B cell (primary cell): Measurements from ENCODE around the gene PPFIA1. TPM values are rescaled to one million over a fixed set of nuclear protein-coding genes. Genes with fewer than 3 reads are reported as not detected.

Experiments
- ATAC-seq: fragments of 200-7000 bp; cut with Tn5 transposase; one replicate; pipeline ENCODE4 v1.10.0; 2021; ENCODE audit warnings: low read depth, mild to moderate bottlenecking, moderate number of reproducible peaks, moderate library complexity
- CTCF ChIA-PET: fragments of 350-600 bp; sonication (Branson Sonifier 250); formaldehyde crosslinking; loops from one replicate; lab custom pipeline; 2021; ENCODE audit warnings: antibody characterized with exemption, inconsistent platforms; lab: Charles Lee
- POLR2A ChIA-PET: fragments of 350-600 bp; sonication (Branson Sonifier 250); formaldehyde crosslinking; loops from one replicate; lab custom pipeline; 2021; ENCODE audit warnings: antibody characterized with exemption; lab: Charles Lee
- DNase-seq: peaks from one replicate; pipeline ENCODE4 v3.0.0; 2013
- H2AFZ ChIP-seq: 2 replicates; pipeline ENCODE4 v1.6.1; 2012; ENCODE audit warnings: mild to moderate bottlenecking, low read depth, low read length; ENCODE audit not compliant: insufficient read depth, poor library complexity, severe bottlenecking
- H3K27ac ChIP-seq, 2 donors: 1 replicate in 1 of 2; 2 replicates in 1 of 2; pipeline ENCODE4 v1.5.1; 2012 to 2013; ENCODE audit warnings: low read length in 2 of 2, mild to moderate bottlenecking in 2 of 2, moderate library complexity in 1 of 2
- H3K27me3 ChIP-seq, 4 experiments: fragments of 200-600 bp in 1 of 4; sonication (generic) in 1 of 4; replicated peaks in 1 of 4; 1 replicate in 2 of 4; 2 replicates in 2 of 4; pipeline versions ENCODE4 v1.6.1 to v1.7.0; 2013 to 2016; ENCODE audit warnings: low read length in 3 of 4, mild to moderate bottlenecking in 2 of 4, mixed read lengths in 1 of 4, moderate library complexity in 1 of 4; ENCODE audit not compliant: insufficient read depth in 4 of 4, control insufficient read depth in 3 of 4; ENCODE audit errors: control extremely low read depth in 1 of 4
- H3K36me3 ChIP-seq, 2 experiments: replicated peaks in 1 of 2; 1 replicate in 1 of 2; 2 replicates in 1 of 2; pipeline versions ENCODE4 v1.6.1 to v1.7.1; 2013; ENCODE audit warnings: low read length in 1 of 2; ENCODE audit not compliant: insufficient read depth in 2 of 2, control insufficient read depth in 1 of 2; ENCODE audit errors: control extremely low read depth in 1 of 2, extremely low read depth in 1 of 2
- H3K4me1 ChIP-seq, 2 donors: fragments of 200-600 bp in 1 of 2; sonication (generic) in 1 of 2; 1 replicate in 1 of 2; 2 replicates in 1 of 2; pipeline versions ENCODE4 v1.5.1 to v1.6.1; 2013 to 2017; ENCODE audit warnings: low read length in 2 of 2; ENCODE audit not compliant: control insufficient read depth in 2 of 2, insufficient read depth in 2 of 2
- H3K4me2 ChIP-seq: replicated peaks from 2 replicates; pipeline ENCODE3; 2012; ENCODE audit warnings: mild to moderate bottlenecking, low read depth, low read length; ENCODE audit not compliant: poor library complexity, severe bottlenecking
- H3K4me3 ChIP-seq, 5 experiments: fragments of 200-600 bp in 1 of 5; sonication (generic) in 1 of 5; 1 replicate in 3 of 5; 2 replicates in 2 of 5; pipeline versions ENCODE4 v1.5.1 to v1.7.0; 2011 to 2016; ENCODE audit warnings: low read length in 4 of 5, mild to moderate bottlenecking in 4 of 5, low read depth in 2 of 5, control low read depth in 1 of 5, moderate library complexity in 1 of 5; ENCODE audit not compliant: insufficient read depth in 1 of 5; ENCODE audit errors: control extremely low read depth in 1 of 5, extremely low read depth in 1 of 5
- H3K79me2 ChIP-seq: fragments of 200-600 bp; sonication (generic); one replicate; pipeline ENCODE4 v1.6.0; 2016; ENCODE audit warnings: low read length; ENCODE audit not compliant: control insufficient read depth, insufficient read depth
- H3K9ac ChIP-seq: fragments of 200-600 bp; sonication (generic); 2 replicates; pipeline ENCODE4 v1.6.1; 2017; ENCODE audit warnings: mild to moderate bottlenecking, low read length, moderate library complexity
- H3K9me3 ChIP-seq, 3 donors: one replicate each; pipeline versions ENCODE4 v1.6.1 to v1.7.1; 2013; ENCODE audit warnings: low read length in 2 of 3; ENCODE audit not compliant: control insufficient read depth in 2 of 3, insufficient read depth in 1 of 3; ENCODE audit errors: control extremely low read depth in 1 of 3
- H4K20me1 ChIP-seq: 2 replicates; pipeline ENCODE4 v1.6.0; 2012; ENCODE audit warnings: mild to moderate bottlenecking, low read length; ENCODE audit not compliant: insufficient read depth, control insufficient read depth, poor library complexity, severe bottlenecking
- H3K27ac Mint-ChIP-seq: one replicate; pipeline ENCODE4 v1.8.0; 2021; ENCODE audit warnings: mixed read lengths
- H3K27me3 Mint-ChIP-seq: one replicate; pipeline ENCODE4 v1.8.0; 2021; ENCODE audit warnings: mixed read lengths
- H3K4me1 Mint-ChIP-seq: one replicate; pipeline ENCODE4 v1.8.0; 2021; ENCODE audit warnings: mixed read lengths
- H3K4me3 Mint-ChIP-seq: one replicate; pipeline ENCODE4 v1.8.0; 2021; ENCODE audit warnings: mixed read lengths
- H3K9me3 Mint-ChIP-seq: one replicate; pipeline ENCODE4 v1.8.0; 2022; ENCODE audit warnings: mixed read lengths; ENCODE audit not compliant: insufficient read depth
- CTCF ChIP-seq: fragments of 200-600 bp; IDR thresholded peaks from one replicate; pipeline ENCODE4 v1.8.0; 2022; ENCODE audit warnings: antibody characterized with exemption, mild to moderate bottlenecking
- EZH2 ChIP-seq: IDR thresholded peaks from 2 replicates; pipeline ENCODE4 v1.6.1; 2012; ENCODE audit warnings: borderline replicate concordance, low read depth, mild to moderate bottlenecking, moderate library complexity, low read length; ENCODE audit not compliant: insufficient read depth, poor library complexity, severe bottlenecking
- WGBS: methylation state at CpG from one replicate; pipeline ENCODE4 v1.1.5; 2013; ENCODE audit warnings: missing lambda C conversion rate; ENCODE audit not compliant: insufficient coverage; 5-methylcytosine and 5-hydroxymethylcytosine counted together
- intact Hi-C: fragments of 100-400 bp; cut with micrococcal nuclease; formaldehyde crosslinking; loops from one replicate; pipeline ENCODE4 v1.10.0; 2022
- polyA plus RNA-seq: library from polyadenylated mRNA; depleted of rRNA; stranded (reverse); fragments of >200 nt; gene quantifications from 2 replicates; pipeline ENCODE4 v1.2.3, GENCODE V29; 2012
- total RNA-seq, 2 donors: library from RNA; stranded (reverse); fragments of 120-200 nt in 1 of 2; gene quantifications; 1 replicate in 1 of 2; 2 replicates in 1 of 2; pipeline versions ENCODE4 v1.2.3 to v1.2.4, GENCODE V29; 2013 to 2022

PPFIA1 gene
- total and polyA plus RNA-seq, 2 donors (not counting 1 experiment from before 2014, with no cell fraction given) = 21.8 to 70.4 TPM

DNA sequence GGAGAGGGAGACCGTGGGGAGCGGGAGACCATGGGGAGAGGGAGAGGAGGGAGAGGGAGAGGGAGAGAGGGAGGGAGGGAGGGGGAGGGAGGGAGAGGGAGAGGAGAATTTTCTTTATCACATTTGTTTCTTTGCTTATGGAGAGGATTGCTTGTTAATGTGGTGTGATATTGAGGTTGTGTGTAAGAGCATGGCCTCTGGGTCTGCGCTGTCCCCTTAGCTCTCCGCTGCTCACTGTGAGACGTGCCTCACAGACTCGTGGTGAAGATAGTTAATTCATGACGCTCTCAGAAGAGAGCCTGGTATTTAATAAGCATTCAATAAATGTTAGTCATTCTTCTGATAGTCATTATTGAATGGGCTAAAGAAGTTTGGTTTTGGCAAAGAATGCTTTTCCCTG is 26.2 kb downstream of the PPFIA1 start:
- intact Hi-C loops = no loop called here
- H3K4me3 ChIP-seq = no peak overlapping the region
- WGBS = 93% methylated on average over 3 of the region's 7 CpGs
- POLR2A ChIA-PET = no interaction called here
- peaks cover 3 to 22% of the 10 kb centered on the region in 2 experiments for H3K36me3 ChIP-seq
- H4K20me1 ChIP-seq = peaks cover 47% of the 10 kb centered on the region
- no peaks in the 10 kb centered on the region for H3K4me1 ChIP-seq
- no peak overlapping the region for H3K4me2 ChIP-seq
- H3K79me2 ChIP-seq = peaks cover 53% of the 10 kb centered on the region
- TF ChIP-seq CTCF (no peak), EZH2 (no peak)
- Mint-ChIP-seq H3K27ac (no peak overlapping the region), H3K4me1 (no peaks in the 10 kb centered on the region), H3K4me3 (no peak overlapping the region), H3K9me3 (no peaks in the 10 kb centered on the region), H3K27me3 (no peaks in the 10 kb centered on the region)
- no peak for ATAC-seq
- CTCF ChIA-PET = no interaction called here
- no peak overlapping the region for H3K27ac ChIP-seq
- no peak overlapping the region for H2AFZ ChIP-seq
- H3K27me3 ChIP-seq = no peaks in the 10 kb centered on the region
- H3K9ac ChIP-seq = no peak overlapping the region
- H3K9me3 ChIP-seq = no peaks in the 10 kb centered on the region
- DNase-seq = no peak

GRCh38 chr11:70297341-70297740 is 26.9 kb downstream of the PPFIA1 start:
- H4K20me1 ChIP-seq = peaks cover 48% of the 10 kb centered on the region
- intact Hi-C loops = no loop called here
- no peak overlapping the region for H3K27ac ChIP-seq
- H3K4me3 ChIP-seq = no peak overlapping the region
- H3K79me2 ChIP-seq = peaks cover 55% of the 10 kb centered on the region
- H3K9ac ChIP-seq = no peak overlapping the region
- TF ChIP-seq CTCF (no peak), EZH2 (no peak)
- H2AFZ ChIP-seq = no peak overlapping the region
- ChIA-PET CTCF (no interaction called here), POLR2A (no interaction called here)
- H3K9me3 ChIP-seq = no peaks in the 10 kb centered on the region
- Mint-ChIP-seq H3K4me3 (no peak overlapping the region), H3K9me3 (no peaks in the 10 kb centered on the region), H3K4me1 (no peaks in the 10 kb centered on the region), H3K27ac (no peak overlapping the region), H3K27me3 (no peaks in the 10 kb centered on the region)
- peaks cover 3 to 20% of the 10 kb centered on the region in 2 experiments for H3K36me3 ChIP-seq
- ATAC-seq (no peak), DNase-seq (no peak)
- no peaks in the 10 kb centered on the region for H3K4me1 ChIP-seq
- no peaks in the 10 kb centered on the region for H3K27me3 ChIP-seq
- H3K4me2 ChIP-seq = no peak overlapping the region
